ENCODE measurements around the gene CMTM7.
"Not testable (repeated sequence)": the region's sequence is repeated elsewhere in the genome, so short reads cannot be mapped to it uniquely, and the experiment has no call there.

Gene CMTM7

GRCh38 chr3:32457971-32458471 is 66.4 kb downstream of the CMTM7 start:
- Histone ChIP-seq H3K27me3 (ENCODE audit: control insufficient read depth, insufficient read depth, low read length) (no peaks in the 10 kb centered on the region), H3K36me3 (ENCODE audit: control insufficient read depth, insufficient read depth, low read length) (no peaks in the 10 kb centered on the region), H3K9me3 (ENCODE audit: control insufficient read depth, insufficient read depth, low read length) (no peaks in the 10 kb centered on the region), H3K4me1 (ENCODE audit: control insufficient read depth, insufficient read depth, low read length) (peaks cover 20% of the 10 kb centered on the region), H3K9ac (ENCODE audit: low read depth, low read length) (no peak overlapping the region), H3K4me3 (ENCODE audit: low read depth, low read length) (no peak overlapping the region)

GRCh38 chr3:32459450-32459849 is 67.8 kb downstream of the CMTM7 start:
- H3K4me3 ChIP-seq (ENCODE audit: low read depth, low read length), result no peak overlapping the region
- no peaks in the 10 kb centered on the region for H3K9me3 ChIP-seq (ENCODE audit: control insufficient read depth, insufficient read depth, low read length)
- no peaks in the 10 kb centered on the region for H3K27me3 ChIP-seq (ENCODE audit: control insufficient read depth, insufficient read depth, low read length)
- no peak overlapping the region for H3K9ac ChIP-seq (ENCODE audit: low read depth, low read length)
- H3K4me1 ChIP-seq (ENCODE audit: control insufficient read depth, insufficient read depth, low read length), result peaks cover 20% of the 10 kb centered on the region
- no peaks in the 10 kb centered on the region for H3K36me3 ChIP-seq (ENCODE audit: control insufficient read depth, insufficient read depth, low read length)

- H3K36me3 ChIP-seq (ENCODE audit: control insufficient read depth, insufficient read depth, low read length), result no peaks in the 10 kb centered on the region
- no peak overlapping the region for H3K9ac ChIP-seq (ENCODE audit: low read depth, low read length)
- no peaks in the 10 kb centered on the region for H3K27me3 ChIP-seq (ENCODE audit: control insufficient read depth, insufficient read depth, low read length)
- H3K4me1 ChIP-seq (ENCODE audit: control insufficient read depth, insufficient read depth, low read length), result peaks cover 20% of the 10 kb centered on the region
- H3K9me3 ChIP-seq (ENCODE audit: control insufficient read depth, insufficient read depth, low read length), result no peaks in the 10 kb centered on the region
- peak overlapping the region; percentile 53 for H3K4me3 ChIP-seq (ENCODE audit: low read depth, low read length)
These were observed 68.5 kb downstream of the CMTM7 start for GRCh38 chr3:32460031-32460749.

GRCh38 chr3:32460817-32461496 is 69.3 kb downstream of the CMTM7 start:
- H3K36me3 ChIP-seq (ENCODE audit: control insufficient read depth, insufficient read depth, low read length); H3K9me3 ChIP-seq (ENCODE audit: control insufficient read depth, insufficient read depth, low read length); H3K27me3 ChIP-seq (ENCODE audit: control insufficient read depth, insufficient read depth, low read length); H3K9ac ChIP-seq (ENCODE audit: low read depth, low read length): not testable (repeated sequence)
- Histone ChIP-seq H3K4me1 (ENCODE audit: control insufficient read depth, insufficient read depth, low read length) (peaks cover 20% of the 10 kb centered on the region), H3K4me3 (ENCODE audit: low read depth, low read length) (peak overlapping the region; percentile 53)

- not testable (repeated sequence) for H3K9me3 ChIP-seq (ENCODE audit: control insufficient read depth, insufficient read depth, low read length); H3K4me3 ChIP-seq (ENCODE audit: low read depth, low read length); H3K9ac ChIP-seq (ENCODE audit: low read depth, low read length)
These were observed 70.7 kb downstream of the CMTM7 start for GRCh38 chr3:32462191-32462986.

GRCh38 chr3:32463415-32463814 is 71.8 kb downstream of the CMTM7 start:
- not testable (repeated sequence) for H3K36me3 ChIP-seq (ENCODE audit: control insufficient read depth, insufficient read depth, low read length); H3K4me3 ChIP-seq (ENCODE audit: low read depth, low read length); H3K9ac ChIP-seq (ENCODE audit: low read depth, low read length); H3K9me3 ChIP-seq (ENCODE audit: control insufficient read depth, insufficient read depth, low read length); H3K27me3 ChIP-seq (ENCODE audit: control insufficient read depth, insufficient read depth, low read length)
- H3K4me1 ChIP-seq (ENCODE audit: control insufficient read depth, insufficient read depth, low read length), result peaks cover 20% of the 10 kb centered on the region

More at GRCh38 chr3:32462191-32462986, 70.7 kb downstream of the CMTM7 start:
- not testable (repeated sequence) for H3K36me3 ChIP-seq (ENCODE audit: control insufficient read depth, insufficient read depth, low read length); H3K27me3 ChIP-seq (ENCODE audit: control insufficient read depth, insufficient read depth, low read length)
- peaks cover 20% of the 10 kb centered on the region for H3K4me1 ChIP-seq (ENCODE audit: control insufficient read depth, insufficient read depth, low read length)

GRCh38 chr3:32464726-32465125 is 73.1 kb downstream of the CMTM7 start:
- not testable (repeated sequence) for H3K27me3 ChIP-seq (ENCODE audit: control insufficient read depth, insufficient read depth, low read length); H3K9me3 ChIP-seq (ENCODE audit: control insufficient read depth, insufficient read depth, low read length); H3K36me3 ChIP-seq (ENCODE audit: control insufficient read depth, insufficient read depth, low read length); H3K9ac ChIP-seq (ENCODE audit: low read depth, low read length); H3K4me3 ChIP-seq (ENCODE audit: low read depth, low read length)
- peaks cover 15% of the 10 kb centered on the region for H3K4me1 ChIP-seq (ENCODE audit: control insufficient read depth, insufficient read depth, low read length)

- not testable (repeated sequence) for H3K4me1 ChIP-seq (ENCODE audit: control insufficient read depth, insufficient read depth, low read length)
These were observed 75.2 kb downstream of the CMTM7 start for GRCh38 chr3:32466808-32467207.

GRCh38 chr3:32467333-32468070 is 75.8 kb downstream of the CMTM7 start:
- Histone ChIP-seq H3K4me1 (ENCODE audit: control insufficient read depth, insufficient read depth, low read length) (peaks cover 2% of the 10 kb centered on the region), H3K27me3 (ENCODE audit: control insufficient read depth, insufficient read depth, low read length) (no peaks in the 10 kb centered on the region), H3K4me3 (ENCODE audit: low read depth, low read length) (no peak overlapping the region), H3K36me3 (ENCODE audit: control insufficient read depth, insufficient read depth, low read length) (no peaks in the 10 kb centered on the region), H3K9me3 (ENCODE audit: control insufficient read depth, insufficient read depth, low read length) (no peaks in the 10 kb centered on the region), H3K9ac (ENCODE audit: low read depth, low read length) (no peak overlapping the region)

More at GRCh38 chr3:32466808-32467207, 75.2 kb downstream of the CMTM7 start:
- H3K9ac ChIP-seq (ENCODE audit: low read depth, low read length); H3K9me3 ChIP-seq (ENCODE audit: control insufficient read depth, insufficient read depth, low read length); H3K36me3 ChIP-seq (ENCODE audit: control insufficient read depth, insufficient read depth, low read length); H3K27me3 ChIP-seq (ENCODE audit: control insufficient read depth, insufficient read depth, low read length); H3K4me3 ChIP-seq (ENCODE audit: low read depth, low read length): not testable (repeated sequence)

- H3K27me3 ChIP-seq (ENCODE audit: control insufficient read depth, insufficient read depth, low read length), result no peaks in the 10 kb centered on the region
- H3K9ac ChIP-seq (ENCODE audit: low read depth, low read length), result no peak overlapping the region
- no peaks in the 10 kb centered on the region for H3K9me3 ChIP-seq (ENCODE audit: control insufficient read depth, insufficient read depth, low read length)
- no peak overlapping the region for H3K4me3 ChIP-seq (ENCODE audit: low read depth, low read length)
- no peaks in the 10 kb centered on the region for H3K36me3 ChIP-seq (ENCODE audit: control insufficient read depth, insufficient read depth, low read length)
- H3K4me1 ChIP-seq (ENCODE audit: control insufficient read depth, insufficient read depth, low read length), result no peaks in the 10 kb centered on the region
These were observed 77.7 kb downstream of the CMTM7 start for GRCh38 chr3:32469151-32469874.

- no peak overlapping the region for H3K4me3 ChIP-seq (ENCODE audit: low read depth, low read length)
- H3K9me3 ChIP-seq (ENCODE audit: control insufficient read depth, insufficient read depth, low read length), result no peaks in the 10 kb centered on the region
- no peaks in the 10 kb centered on the region for H3K4me1 ChIP-seq (ENCODE audit: control insufficient read depth, insufficient read depth, low read length)
- H3K9ac ChIP-seq (ENCODE audit: low read depth, low read length), result no peak overlapping the region
- no peaks in the 10 kb centered on the region for H3K36me3 ChIP-seq (ENCODE audit: control insufficient read depth, insufficient read depth, low read length)
- no peaks in the 10 kb centered on the region for H3K27me3 ChIP-seq (ENCODE audit: control insufficient read depth, insufficient read depth, low read length)
These were observed 78.7 kb downstream of the CMTM7 start for GRCh38 chr3:32470362-32470761.

Data from iPS-15b (cell line).